ENCODE results near the gene HNRNPH2. TPM values are rescaled to one million over a fixed set of nuclear protein-coding genes. Genes with fewer than 3 reads are reported as not detected.
A peak's percentile ranks its signal among the peaks of the same experiment; 100 is the strongest.

Gene HNRNPH2
- total RNA-seq, 1 experiment from 2014 or later: 34.8 TPM

GRCh38 chrX:101450961-101451360, 42.9 kb downstream of the HNRNPH2 start:
- H3K4me3 ChIP-seq (ENCODE audit: low read length): no peak overlapping the region
- H3K9me2 ChIP-seq (replicated peaks; ENCODE audit: insufficient read depth, low read length): no peaks in the 10 kb centered on the region
- no peak overlapping the region for H3K4me2 ChIP-seq (ENCODE audit: low read depth, low read length, poor library complexity, severe bottlenecking)
- no peaks in the 10 kb centered on the region for H3K9me3 ChIP-seq (ENCODE audit: low read length)
- no peaks in the 10 kb centered on the region for H3K27me3 ChIP-seq (ENCODE audit: low read length)
- no peaks in the 10 kb centered on the region for H3K36me3 ChIP-seq (ENCODE audit: insufficient read depth, low read length)
- DNase-seq: no peak
- H4K20me1 ChIP-seq (ENCODE audit: insufficient read depth, low read depth, low read length): no peaks in the 10 kb centered on the region
- H3K9ac ChIP-seq (ENCODE audit: low read length): no peak overlapping the region
- H2AFZ ChIP-seq (ENCODE audit: low read length): no peak overlapping the region
- H3K79me2 ChIP-seq (ENCODE audit: low read length): no peaks in the 10 kb centered on the region
- no peaks in the 10 kb centered on the region for H3K4me1 ChIP-seq (ENCODE audit: low read length)
- no peak overlapping the region for H3K27ac ChIP-seq (ENCODE audit: low read length)

GRCh38 chrX:101452056-101452455, 44.0 kb downstream of the HNRNPH2 start:
- no peak for DNase-seq
- Histone ChIP-seq H3K4me2 (ENCODE audit: low read depth, low read length, poor library complexity, severe bottlenecking) (no peak overlapping the region), H3K9me3 (ENCODE audit: low read length) (no peaks in the 10 kb centered on the region), H3K27me3 (ENCODE audit: low read length) (no peaks in the 10 kb centered on the region), H4K20me1 (ENCODE audit: insufficient read depth, low read depth, low read length) (no peaks in the 10 kb centered on the region), H3K9me2 (replicated peaks; ENCODE audit: insufficient read depth, low read length) (no peaks in the 10 kb centered on the region), H3K4me3 (ENCODE audit: low read length) (no peak overlapping the region), H3K79me2 (ENCODE audit: low read length) (no peaks in the 10 kb centered on the region), H3K27ac (ENCODE audit: low read length) (no peak overlapping the region), H3K9ac (ENCODE audit: low read length) (no peak overlapping the region), H3K36me3 (ENCODE audit: insufficient read depth, low read length) (no peaks in the 10 kb centered on the region), H2AFZ (ENCODE audit: low read length) (no peak overlapping the region), H3K4me1 (ENCODE audit: low read length) (no peaks in the 10 kb centered on the region)

DNA sequence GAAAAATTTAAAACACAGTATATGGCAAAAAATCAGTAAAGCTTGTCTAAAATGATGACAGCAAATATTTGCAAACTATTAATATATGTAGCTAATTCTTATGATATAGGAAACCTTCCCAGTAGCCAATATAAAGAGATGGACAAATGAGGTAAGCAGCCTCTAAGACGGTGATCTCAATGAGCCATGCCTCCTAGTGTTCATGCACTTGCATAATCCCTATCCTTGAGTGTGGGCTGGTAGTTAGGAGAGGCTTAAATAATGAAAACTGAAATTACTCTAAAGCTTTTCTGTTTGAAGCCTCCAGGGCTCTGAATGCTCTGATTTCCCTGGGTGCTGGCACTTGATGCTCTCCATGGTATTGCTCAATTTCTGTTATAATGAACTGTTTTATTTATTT, 52.6 kb downstream of the HNRNPH2 start:
- Histone ChIP-seq H3K36me3 (ENCODE audit: insufficient read depth, low read length) (no peaks in the 10 kb centered on the region), H3K27me3 (ENCODE audit: low read length) (no peaks in the 10 kb centered on the region), H3K9me2 (replicated peaks; ENCODE audit: insufficient read depth, low read length) (no peaks in the 10 kb centered on the region), H3K79me2 (ENCODE audit: low read length) (no peaks in the 10 kb centered on the region), H3K4me2 (ENCODE audit: low read depth, low read length, poor library complexity, severe bottlenecking) (no peak overlapping the region), H3K4me1 (ENCODE audit: low read length) (0 out of 2 replicates have a peak, but pooled peaks cover 2% of the 10 kb centered on the region), H3K27ac (ENCODE audit: low read length) (no peak overlapping the region), H3K9me3 (ENCODE audit: low read length) (no peaks in the 10 kb centered on the region), H2AFZ (ENCODE audit: low read length) (no peak overlapping the region), H4K20me1 (ENCODE audit: insufficient read depth, low read depth, low read length) (no peaks in the 10 kb centered on the region), H3K4me3 (ENCODE audit: low read length) (no peak overlapping the region), H3K9ac (ENCODE audit: low read length) (no peak overlapping the region)
- DNase-seq: no peak

GRCh38 chrX:101462892-101463291, 54.9 kb downstream of the HNRNPH2 start:
- H3K4me2 ChIP-seq (ENCODE audit: low read depth, low read length, poor library complexity, severe bottlenecking): no peak overlapping the region
- no peak overlapping the region for H3K4me3 ChIP-seq (ENCODE audit: low read length)
- no peaks in the 10 kb centered on the region for H3K27me3 ChIP-seq (ENCODE audit: low read length)
- no peaks in the 10 kb centered on the region for H3K79me2 ChIP-seq (ENCODE audit: low read length)
- H3K9me2 ChIP-seq (replicated peaks; ENCODE audit: insufficient read depth, low read length): no peaks in the 10 kb centered on the region
- H2AFZ ChIP-seq (ENCODE audit: low read length): no peak overlapping the region
- H3K27ac ChIP-seq (ENCODE audit: low read length): no peak overlapping the region
- H3K9me3 ChIP-seq (ENCODE audit: low read length): no peaks in the 10 kb centered on the region
- no peaks in the 10 kb centered on the region for H3K36me3 ChIP-seq (ENCODE audit: insufficient read depth, low read length)
- 0 out of 2 replicates have a peak, but pooled peaks cover 2% of the 10 kb centered on the region for H3K4me1 ChIP-seq (ENCODE audit: low read length)
- no peaks in the 10 kb centered on the region for H4K20me1 ChIP-seq (ENCODE audit: insufficient read depth, low read depth, low read length)
- no peak overlapping the region for H3K9ac ChIP-seq (ENCODE audit: low read length)
- peak; percentile 63 for DNase-seq

Other genes starting within 250 kb of the HNRNPH2 start
- gene DRP2, start 188.4 kb upstream of the HNRNPH2 start, total RNA-seq (2014; rRNA removed; shearing (Covaris generic); ENCODE audit: low replicate concordance): 0.04 TPM in 2 replicates
- not detected in 2 replicates for gene TAF7L, start 116.9 kb upstream of the HNRNPH2 start, total RNA-seq (2014; rRNA removed; shearing (Covaris generic); ENCODE audit: low replicate concordance)
- 3.5 and 10.3 TPM in 2 replicates for gene TIMM8A, start 59.5 kb upstream of the HNRNPH2 start, total RNA-seq (2014; rRNA removed; shearing (Covaris generic); ENCODE audit: low replicate concordance)
- 81.6 and 94.2 TPM in 2 replicates for gene BTK, start 22.0 kb upstream of the HNRNPH2 start, total RNA-seq (2014; rRNA removed; shearing (Covaris generic); ENCODE audit: low replicate concordance)
- gene RPL36A, start 17.2 kb upstream of the HNRNPH2 start, total RNA-seq (2014; rRNA removed; shearing (Covaris generic); ENCODE audit: low replicate concordance): 1,280 and 3,178 TPM in 2 replicates
- 25.8 and 30.1 TPM in 2 replicates for gene GLA, start 297 bp upstream of the HNRNPH2 start, total RNA-seq (2014; rRNA removed; shearing (Covaris generic); ENCODE audit: low replicate concordance)
- 0.94 and 5.9 TPM in 2 replicates for gene ARMCX4, start 77.2 kb downstream of the HNRNPH2 start, total RNA-seq (2014; rRNA removed; shearing (Covaris generic); ENCODE audit: low replicate concordance)
- gene ARMCX1, start 142.3 kb downstream of the HNRNPH2 start, total RNA-seq (2014; rRNA removed; shearing (Covaris generic); ENCODE audit: low replicate concordance): not detected in 2 replicates
- 43.1 and 57.2 TPM in 2 replicates for gene ARMCX6, start 209.8 kb downstream of the HNRNPH2 start, total RNA-seq (2014; rRNA removed; shearing (Covaris generic); ENCODE audit: low replicate concordance)
- 21.4 and 22.2 TPM in 2 replicates for gene ARMCX3, start 214.9 kb downstream of the HNRNPH2 start, total RNA-seq (2014; rRNA removed; shearing (Covaris generic); ENCODE audit: low replicate concordance)

All from Karpas-422 (cell line).